Stimulated activated CD8-positive, alpha-beta memory T cell treated with anti-CD3 and anti-CD28 coated beads, Interleukin-12 subunit alpha, Interleukin-12 subunit beta, amount 100 ng/mL, for 24 hours (primary cell): ENCODE measurements around the gene SLC22A2.
A peak's percentile ranks its signal among the peaks of the same experiment; 100 is the strongest.
"Not testable (repeated sequence)": the region's sequence is repeated elsewhere in the genome, so short reads cannot be mapped to it uniquely, and the experiment has no call there.

Source experiments
- DNase-seq: peaks from one replicate; pipeline ENCODE4 v3.0.0-alpha.2; 2020; ENCODE audit errors: extremely low read depth

The SLC22A2 gene

GRCh38 chr6:160248538-160248937 is 10.1 kb downstream of the SLC22A2 start:
- DNase-seq = no peak

GRCh38 chr6:160247457-160247883 is 11.2 kb downstream of the SLC22A2 start:
- DNase-seq = no peak

- no peak for DNase-seq
Measured at GRCh38 chr6:160240691-160241084, 17.9 kb downstream of the SLC22A2 start.

GRCh38 chr6:160239929-160240690 is 18.5 kb downstream of the SLC22A2 start:
- DNase-seq = no peak

- DNase-seq = no peak
Measured at GRCh38 chr6:160238761-160239751, 19.6 kb downstream of the SLC22A2 start.

GRCh38 chr6:160238278-160238711 is 20.3 kb downstream of the SLC22A2 start:
- no peak for DNase-seq

- DNase-seq = not testable (repeated sequence)
Measured at GRCh38 chr6:160237597-160238275, 20.9 kb downstream of the SLC22A2 start.

GRCh38 chr6:160236235-160236872 is 22.3 kb downstream of the SLC22A2 start:
- not testable (repeated sequence) for DNase-seq

GRCh38 chr6:160233950-160234640 is 24.5 kb downstream of the SLC22A2 start:
- not testable (repeated sequence) for DNase-seq

GRCh38 chr6:160227769-160228161 is 30.9 kb downstream of the SLC22A2 start:
- DNase-seq = no peak

- no peak for DNase-seq
Measured at GRCh38 chr6:160227038-160227768, 31.4 kb downstream of the SLC22A2 start.

- DNase-seq = peak; percentile 20
Measured at GRCh38 chr6:160226118-160226591, 32.5 kb downstream of the SLC22A2 start.

GRCh38 chr6:160224639-160225237 is 33.9 kb downstream of the SLC22A2 start:
- DNase-seq = no peak

GRCh38 chr6:160222491-160222890 is 36.1 kb downstream of the SLC22A2 start:
- no peak for DNase-seq

- no peak for DNase-seq
Measured at GRCh38 chr6:160221918-160222317, 36.7 kb downstream of the SLC22A2 start.

- DNase-seq = no peak
Measured at GRCh38 chr6:160221423-160221822, 37.2 kb downstream of the SLC22A2 start.

GRCh38 chr6:160218810-160219209 is 39.8 kb downstream of the SLC22A2 start:
- DNase-seq = no peak

- no peak for DNase-seq
Measured at GRCh38 chr6:160217863-160218262, 40.8 kb downstream of the SLC22A2 start.

GRCh38 chr6:160217073-160217472 is 41.5 kb downstream of the SLC22A2 start:
- DNase-seq = no peak

GRCh38 chr6:160215232-160215631 is 43.4 kb downstream of the SLC22A2 start:
- DNase-seq = no peak
